Lung microvascular endothelial cell (primary cell): Measurements from ENCODE around the gene ST7. TPM values are rescaled to one million over a fixed set of nuclear protein-coding genes. Genes with fewer than 3 reads are reported as not detected.

ENCODE experiments used
- DNase-seq, 2 donors: peaks; one replicate each; pipeline versions ENCODE4 v3.0.0 to v3.0.0-alpha.2; 2010; ENCODE audit warnings: low read depth in 2 of 2
- total RNA-seq: library from RNA; depleted of rRNA; stranded (reverse); fragments of >200 nt; gene quantifications from 2 replicates; pipeline ENCODE4 v1.2.1, GENCODE V29; 2014

Gene ST7
- total RNA-seq, 1 donor from 2014 or later, result 11.5 TPM

GRCh38 chr7:117152213-117153007, 199.1 kb downstream of the ST7 start:
- no peak for DNase-seq

- no peak for DNase-seq
Observed at GRCh38 chr7:117153016-117153545, 199.8 kb downstream of the ST7 start.

- no peak for DNase-seq
Observed at GRCh38 chr7:117154721-117155120, 201.4 kb downstream of the ST7 start.

DNA sequence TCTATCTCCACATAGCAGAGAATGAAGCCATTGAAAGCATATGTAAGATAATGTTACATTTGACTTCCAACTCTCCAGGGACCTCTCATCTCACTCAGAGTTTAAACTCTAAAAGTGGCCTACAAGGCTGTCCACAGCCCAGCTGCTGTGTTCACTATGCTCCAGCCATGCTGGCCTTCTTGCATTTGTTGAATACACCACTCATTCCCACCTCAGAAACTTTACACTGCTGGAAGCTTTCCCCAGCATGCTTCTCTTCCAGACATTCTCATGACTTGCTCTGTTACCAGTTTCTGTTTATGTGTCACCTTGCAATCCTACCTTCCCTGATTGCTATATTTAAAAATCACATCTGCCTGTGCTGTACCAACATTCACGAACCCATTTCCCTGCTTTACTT, 202.4 kb downstream of the ST7 start:
- DNase-seq, result no peak

- peak; percentile 75 to 96 for DNase-seq
Observed at GRCh38 chr7:117157241-117158209, 204.2 kb downstream of the ST7 start.

DNA sequence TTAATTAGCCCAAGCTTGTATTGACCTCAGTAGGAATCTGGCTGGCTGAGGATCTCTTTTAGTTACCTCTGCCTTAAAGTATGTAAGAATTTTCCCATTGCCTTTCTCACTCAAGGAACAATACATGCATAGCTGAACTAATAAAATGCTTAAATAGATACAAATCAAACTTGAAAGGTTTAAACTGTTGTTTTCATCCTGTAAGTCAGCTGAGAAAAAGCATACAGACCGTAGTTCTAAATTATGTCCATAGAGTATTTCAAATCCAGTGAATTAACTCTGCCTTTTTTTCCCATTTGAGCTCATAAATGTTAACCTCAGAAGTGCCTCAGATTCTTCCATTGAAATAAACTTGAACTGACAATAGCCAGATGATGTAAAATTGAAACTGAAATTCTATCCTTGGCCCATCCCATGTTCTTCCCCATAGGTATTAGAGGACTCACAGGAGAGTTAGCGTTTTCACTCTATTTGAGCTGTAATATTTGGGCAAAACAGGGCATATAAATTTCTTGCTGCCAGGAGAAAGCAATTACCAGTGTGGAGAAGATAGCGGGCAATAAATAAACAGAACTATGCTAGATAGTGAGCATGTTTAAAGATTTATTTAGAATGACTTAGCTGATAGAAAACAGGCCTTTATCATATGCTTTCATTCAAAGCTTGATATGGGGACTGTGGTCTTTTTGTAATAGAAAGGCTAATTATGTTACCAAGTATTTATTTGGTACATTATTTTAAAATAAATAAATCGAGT, 205.8 kb downstream of the ST7 start:
- DNase-seq, result no peak

DNA sequence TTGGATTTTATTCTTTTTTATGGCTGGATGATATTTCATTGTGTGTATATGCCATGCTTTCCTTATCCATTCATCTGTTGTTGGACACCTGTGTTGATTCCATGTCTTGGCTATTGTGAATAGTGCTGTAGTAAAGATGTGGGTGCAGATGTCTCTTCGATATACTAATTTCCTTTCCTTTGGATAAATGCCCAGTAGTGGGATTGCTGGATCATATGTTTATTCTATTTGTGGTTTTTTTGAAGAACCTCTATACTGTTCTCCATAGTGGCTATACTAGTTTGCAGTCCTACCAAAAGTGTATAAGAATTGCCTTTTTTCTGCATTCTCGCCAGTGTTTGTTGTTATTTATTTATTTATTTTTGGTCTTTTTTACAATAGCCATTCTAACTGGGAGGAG, 209.8 kb downstream of the ST7 start:
- peak in 1 of 2 donors; percentile 10 for DNase-seq

DNA sequence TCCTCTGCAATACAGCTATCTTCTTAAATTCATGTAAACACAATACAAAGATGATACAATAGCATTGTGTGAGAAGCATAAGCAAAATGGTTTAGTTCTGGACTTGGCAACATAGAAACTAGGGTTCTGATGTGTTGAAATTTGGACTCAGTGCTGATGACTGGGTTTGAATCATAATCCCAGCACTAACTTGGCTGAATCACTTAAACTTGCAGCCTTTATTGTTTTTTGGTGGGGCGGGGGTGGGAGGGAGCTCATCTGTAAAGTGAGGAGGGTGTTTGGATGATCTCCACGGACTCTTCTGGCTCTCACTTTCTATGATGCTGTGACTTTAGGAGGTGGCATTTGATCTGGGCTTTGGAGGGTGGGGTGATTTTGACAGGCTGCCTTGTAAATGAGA, 211.3 kb downstream of the ST7 start:
- DNase-seq, result peak in 1 of 2 donors; percentile 19

- DNase-seq, result no peak
Observed at GRCh38 chr7:117165656-117166055, 212.4 kb downstream of the ST7 start.

DNA sequence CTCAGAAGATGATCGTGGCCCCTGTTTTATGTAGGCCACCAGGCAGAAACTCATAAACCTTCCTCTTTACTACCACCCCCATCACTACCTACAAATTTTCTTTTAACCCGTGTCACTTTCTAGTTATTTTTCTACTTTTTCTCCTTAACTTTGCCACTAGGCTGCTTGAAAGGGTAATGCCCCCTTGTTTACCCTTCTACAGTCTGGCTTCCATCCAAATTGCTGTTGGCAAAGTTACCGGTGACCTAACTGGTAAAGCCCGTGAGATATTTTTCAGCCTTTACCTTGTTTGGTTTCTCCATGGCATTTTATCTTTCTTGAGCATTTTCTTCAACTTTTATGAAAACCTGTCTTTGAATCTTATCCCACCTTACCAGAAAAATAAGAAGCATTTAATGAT, 216.6 kb downstream of the ST7 start:
- DNase-seq, result peak; percentile 56 to 71

GRCh38 chr7:117171106-117171505, 217.8 kb downstream of the ST7 start:
- DNase-seq, result no peak

- no peak for DNase-seq
Observed at GRCh38 chr7:117172283-117172682, 219.0 kb downstream of the ST7 start.

- peak in 1 of 2 donors; percentile 14 for DNase-seq
Observed at GRCh38 chr7:117173035-117173770, 219.9 kb downstream of the ST7 start.

DNA sequence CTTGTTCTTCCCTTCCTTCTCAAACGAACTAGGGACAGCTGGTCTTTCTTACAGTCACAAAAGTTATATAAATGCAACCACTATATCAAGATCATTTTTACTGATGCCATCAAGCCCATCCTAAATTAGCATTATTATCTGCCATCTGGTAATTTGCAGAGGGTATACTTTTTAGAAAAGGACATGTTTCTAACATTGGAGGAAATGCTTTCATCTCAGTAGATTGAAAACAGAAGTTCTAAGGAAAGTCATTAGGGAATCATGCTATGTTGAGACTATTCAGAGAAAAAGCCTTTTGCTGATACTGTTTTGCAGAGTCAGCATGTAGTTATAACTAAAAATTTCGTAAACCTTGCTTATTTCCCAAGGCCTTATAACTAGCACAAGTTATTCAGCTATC, 222.9 kb downstream of the ST7 start:
- DNase-seq, result no peak

DNA sequence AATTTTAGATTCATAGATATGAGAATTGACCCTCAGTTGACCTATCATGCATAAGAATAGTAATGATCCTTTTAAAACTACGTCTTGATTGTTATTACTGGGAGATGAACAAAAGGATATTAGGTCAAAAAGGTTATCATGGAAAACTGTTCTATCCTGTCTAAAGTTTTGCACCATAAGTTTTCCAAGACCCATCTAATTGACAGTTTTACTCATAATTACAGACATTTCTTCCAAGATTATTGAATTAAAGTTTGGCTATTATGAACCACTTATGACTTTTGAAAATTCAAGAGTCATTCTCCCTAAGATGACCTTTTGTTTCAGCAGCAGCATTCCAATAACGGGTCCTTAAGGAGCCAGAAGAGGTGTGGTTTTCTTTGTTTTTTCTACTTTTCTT, 225.3 kb downstream of the ST7 start:
- DNase-seq, result no peak

- no peak for DNase-seq
Observed at GRCh38 chr7:117179701-117180100, 226.4 kb downstream of the ST7 start.

- no peak for DNase-seq
Observed at GRCh38 chr7:117183729-117184128, 230.4 kb downstream of the ST7 start.

DNA sequence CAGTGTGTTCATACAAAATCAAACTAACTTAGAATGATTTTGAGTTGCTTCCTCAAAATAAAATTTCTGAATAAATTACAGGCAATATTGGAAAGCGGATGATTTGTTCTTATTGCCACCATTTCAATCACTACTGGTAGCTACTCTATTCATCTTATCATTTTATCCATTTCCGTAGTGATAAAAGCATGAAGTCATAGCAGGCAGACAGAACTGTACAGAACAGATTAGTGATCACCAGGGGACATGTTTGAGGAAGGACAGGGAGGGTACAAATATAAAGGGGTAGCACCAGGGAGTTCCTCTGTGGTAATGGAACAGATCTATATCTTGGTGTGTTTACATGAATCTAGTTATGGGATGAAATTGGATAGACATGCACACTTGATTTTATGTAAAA, 231.1 kb downstream of the ST7 start:
- DNase-seq, result peak in 1 of 2 donors; percentile 72

GRCh38 chr7:117185124-117185523, 231.8 kb downstream of the ST7 start:
- no peak for DNase-seq

GRCh38 chr7:117186218-117187010, 233.1 kb downstream of the ST7 start:
- DNase-seq, result no peak
